NOMO-1 treated with dmso at 0.1 percent for 144 hours (cell line): ENCODE data around the gene ACOT2.

Experiments used
- DNase-seq: peaks from one replicate; lab custom pipeline; 2025; ENCODE audit not compliant: unreplicated experiment; lab: John Stamatoyannopoulos, UW

The ACOT2 gene

DNA sequence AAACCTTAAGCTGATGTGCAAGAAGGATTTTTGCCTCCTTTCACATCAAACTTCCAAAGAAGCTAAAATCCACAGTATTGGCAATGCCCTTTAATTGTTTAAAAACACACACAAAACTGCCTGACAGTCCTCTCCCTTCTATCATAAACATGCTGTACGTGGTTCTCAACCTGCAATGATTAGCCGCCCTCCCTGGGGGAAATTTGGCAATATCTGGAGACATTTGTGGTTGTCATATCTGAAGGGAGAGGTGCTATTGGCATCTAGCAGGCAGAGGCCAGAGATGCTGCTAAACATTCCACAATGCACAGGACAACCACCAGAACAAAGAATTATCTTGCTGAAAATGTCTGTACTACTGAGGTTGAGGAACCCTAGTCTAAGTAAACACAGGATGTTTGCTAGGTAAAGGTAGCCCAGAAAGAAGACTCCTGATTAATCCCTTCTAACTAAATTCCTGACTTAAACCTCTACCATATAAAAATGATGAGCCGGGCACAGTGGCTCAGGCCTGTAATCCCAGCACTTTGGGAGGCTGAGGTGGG, 44.5 kb downstream of the ACOT2 start:
- DNase-seq, result no peak

DNA sequence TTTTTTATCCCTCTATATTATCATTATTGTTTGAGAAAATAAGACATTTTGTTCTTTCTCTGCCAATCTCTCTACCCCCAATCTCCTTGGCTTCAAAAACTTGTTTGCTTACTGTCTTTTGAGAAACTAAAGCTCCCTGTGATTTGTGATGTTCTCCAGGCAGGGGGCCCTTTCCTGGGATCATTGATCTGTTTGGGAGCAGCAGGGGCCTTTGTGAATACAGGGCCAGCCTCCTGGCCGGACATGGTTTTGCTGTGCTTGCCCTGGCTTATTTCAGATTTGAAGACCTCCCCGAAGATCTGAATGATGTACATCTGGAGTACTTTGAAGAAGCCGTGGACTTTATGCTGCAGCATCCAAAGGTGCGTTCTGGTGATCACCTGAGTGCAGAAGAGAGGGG, 47.8 kb downstream of the ACOT2 start:
- DNase-seq, result no peak

DNA sequence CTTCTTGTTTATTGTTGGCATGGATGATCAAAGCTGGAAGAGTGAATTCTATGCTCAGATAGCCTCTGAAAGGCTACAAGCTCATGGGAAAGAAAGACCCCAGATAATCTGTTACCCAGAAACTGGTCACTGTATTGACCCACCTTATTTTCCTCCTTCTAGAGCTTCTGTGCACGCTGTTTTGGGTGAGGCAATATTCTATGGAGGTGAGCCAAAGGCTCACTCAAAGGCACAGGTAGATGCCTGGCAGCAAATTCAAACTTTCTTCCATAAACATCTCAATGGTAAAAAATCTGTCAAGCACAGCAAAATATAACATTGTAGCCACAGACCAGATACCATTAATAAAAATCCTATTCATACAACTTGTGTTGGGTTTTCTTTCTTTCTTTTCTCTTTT, 50.5 kb downstream of the ACOT2 start:
- DNase-seq, result no peak

DNA sequence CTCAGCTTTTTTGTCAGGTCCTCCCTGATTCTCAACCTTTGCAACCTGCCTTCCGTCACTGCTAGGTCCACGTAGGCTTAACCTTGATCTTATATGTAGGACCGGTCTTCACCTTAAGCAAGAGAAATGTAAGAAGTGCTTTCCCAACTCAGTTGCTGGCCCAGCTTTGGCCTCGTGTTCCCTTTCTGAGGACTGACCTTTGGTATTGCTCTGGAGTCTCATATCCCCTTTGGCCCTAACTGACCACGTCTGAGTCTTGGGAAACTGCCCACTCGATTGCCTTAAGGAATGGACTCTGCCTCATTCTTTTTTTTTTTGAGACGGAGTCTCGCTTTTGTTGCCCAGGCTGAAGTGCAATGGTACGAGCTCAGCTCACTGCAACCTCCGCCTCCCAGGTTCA, 51.3 kb downstream of the ACOT2 start:
- no peak for DNase-seq

GRCh38 chr14:73623504-73624054, 54.6 kb downstream of the ACOT2 start:
- no peak for DNase-seq
